Transverse colon (tissue), 4 donors: ENCODE results near the gene WASF2. TPM values are rescaled to one million over a fixed set of nuclear protein-coding genes. Genes with fewer than 3 reads are reported as not detected.

ENCODE experiments used
- DNase-seq: peaks from one replicate; pipeline ENCODE4 v3.0.0-alpha.2; 2019
- H3K27ac ChIP-seq, 4 donors: fragments of 200-600 bp; sonication (generic); 2 replicates each; pipeline ENCODE4 v1.5.1; 2016 to 2018; ENCODE audit warnings: inconsistent platforms in 4 of 4
- H3K27me3 ChIP-seq: fragments of 200-600 bp; sonication (generic); 2 replicates; pipeline ENCODE4 v1.5.1; 2017; ENCODE audit warnings: inconsistent platforms
- H3K36me3 ChIP-seq, 4 donors: fragments of 200-600 bp; sonication (generic); 2 replicates each; pipeline ENCODE4 v1.5.1; 2017 to 2019; ENCODE audit warnings: inconsistent platforms in 4 of 4
- H3K4me1 ChIP-seq, 4 donors: fragments of 200-600 bp; sonication (generic); 2 replicates each; pipeline ENCODE4 v1.5.1; 2017 to 2020; ENCODE audit warnings: inconsistent platforms in 4 of 4
- H3K4me3 ChIP-seq, 4 donors: fragments of 200-600 bp; sonication (generic); 1 replicate in 1 of 4; 2 replicates in 3 of 4; pipeline versions ENCODE4 v1.5.1 to v1.6.1; 2017 to 2019; ENCODE audit warnings: inconsistent platforms in 4 of 4
- H3K9me3 ChIP-seq, 2 donors: fragments of 200-600 bp; sonication (generic); 2 replicates each; pipeline ENCODE4 v1.5.1; 2017 to 2019; ENCODE audit warnings: inconsistent platforms in 2 of 2
- CTCF ChIP-seq, 5 experiments: fragments of 200-600 bp in 3 of 5; fragments of 450-650 bp in 2 of 5; sonication (generic) in 3 of 5; IDR thresholded peaks; 1 replicate in 2 of 5; 2 replicates in 3 of 5; pipeline ENCODE4 v1.5.1; 2016 to 2017; ENCODE audit warnings: antibody characterized with exemption in 5 of 5, inconsistent platforms in 3 of 5, mild to moderate bottlenecking in 2 of 5, moderate library complexity in 1 of 5
- EP300 ChIP-seq: sonication (generic); formaldehyde crosslinking; IDR thresholded peaks from one replicate; pipeline ENCODE4 v1.6.1; 2017; ENCODE audit warnings: antibody characterized with exemption, low read depth
- POLR2A ChIP-seq: fragments of 450-650 bp; IDR thresholded peaks from one replicate; pipeline ENCODE4 v1.6.1; 2016; ENCODE audit warnings: antibody characterized with exemption, mild to moderate bottlenecking, moderate library complexity
- POLR2AphosphoS5 ChIP-seq, 3 donors: sonication (generic); formaldehyde crosslinking; IDR thresholded peaks; one replicate each; pipeline ENCODE4 v1.6.1; 2016; ENCODE audit warnings: antibody characterized with exemption in 3 of 3
- WGBS, 2 donors: methylation state at CpG; one replicate each; pipeline ENCODE4 v1.1.5; 2018; ENCODE audit warnings: low coverage in 1 of 2; 5-methylcytosine and 5-hydroxymethylcytosine counted together
- in situ Hi-C, 4 donors: fragments of 200-750 bp; cut with MboI; loops; one replicate each; pipeline versions ENCODE4 v1.15.0 to v1.15.1; 2017; ENCODE audit warnings: low sequenced_read_pairs in 3 of 4, low pct_ligation_motif_present in 1 of 4, low pct_unique_long_range_greater_than_20kb in 1 of 4
- intact Hi-C: fragments of 100-400 bp; cut with DNase I; formaldehyde crosslinking; loops from one replicate; pipeline ENCODE4 v1.15.1; 2023; ENCODE audit warnings: low total_unique reads
- total RNA-seq, 4 donors: library from RNA; depleted of rRNA; stranded (reverse); fragments of >200 nt; gene quantifications; one replicate each; pipeline ENCODE4 v1.1.0, GENCODE V29; 2016

The WASF2 gene
- total RNA-seq, 4 donors from 2014 or later, result 34.6 to 114 (median 60.9) TPM

GRCh38 chr1:27428316-27429028 lies 61.5 kb downstream of the WASF2 start:
- H3K4me3 ChIP-seq, result peak overlapping the region in 1 of 4 donors; percentile 22
- intact Hi-C loops (no loop called here), in situ Hi-C loops (no loop called here)
- H3K36me3 ChIP-seq, result peaks cover 0 to 7% (median 0%) of the 10 kb centered on the region in 4 donors
- H3K27ac ChIP-seq, result peak overlapping the region; percentile 63 to 79 (median 74)
- 67 to 70% methylated on average over 14 to 17 of the region's 17 CpGs for WGBS, 2 donors
- no peak for DNase-seq
- TF ChIP-seq EP300, result no peak
- TF ChIP-seq POLR2A, result no peak
- peak in 1 of 3 donors; percentile 19 for TF ChIP-seq POLR2AphosphoS5 (IDR thresholded peaks at IDR 0.05)
- no peaks in the 10 kb centered on the region for H3K27me3 ChIP-seq
- H3K9me3 ChIP-seq, result no peaks in the 10 kb centered on the region
- H3K4me1 ChIP-seq, result peaks cover 40 to 75% (median 45%) of the 10 kb centered on the region in 4 donors

GRCh38 chr1:27427816-27428315 lies 62.1 kb downstream of the WASF2 start:
- Histone ChIP-seq H3K27ac (peak overlapping the region; percentile 63 to 79 (median 74)), H3K4me3 (peak overlapping the region in 1 of 4 donors; percentile 22), H3K4me1 (peaks cover 35 to 69% (median 43%) of the 10 kb centered on the region in 4 donors), H3K27me3 (no peaks in the 10 kb centered on the region), H3K9me3 (no peaks in the 10 kb centered on the region), H3K36me3 (peaks cover 0 to 7% (median 0%) of the 10 kb centered on the region in 4 donors)
- WGBS, 2 donors, result 78% methylated on average over 2 of the region's 2 CpGs; no CpG with 5 or more reads in 1 of the 2 donors
- DNase-seq, result no peak
- intact Hi-C loops, result no loop called here
- in situ Hi-C loops, result no loop called here
- TF ChIP-seq EP300, result no peak
- no peak for TF ChIP-seq POLR2AphosphoS5 (IDR thresholded peaks at IDR 0.05)
- TF ChIP-seq POLR2A, result no peak
- no peak for TF ChIP-seq CTCF (IDR thresholded peaks at IDR 0.05)

GRCh38 chr1:27427329-27427728 lies 62.6 kb downstream of the WASF2 start:
- intact Hi-C loops, result no loop called here
- H3K27ac ChIP-seq, result peak overlapping the region; percentile 63 to 79 (median 74)
- H3K27me3 ChIP-seq, result no peaks in the 10 kb centered on the region
- WGBS, 2 donors, result 62% methylated on average over 2 of the region's 2 CpGs; no CpG with 5 or more reads in 1 of the 2 donors
- peaks cover 34 to 69% (median 42%) of the 10 kb centered on the region in 4 donors for H3K4me1 ChIP-seq
- H3K36me3 ChIP-seq, result peaks cover 0 to 7% (median 0%) of the 10 kb centered on the region in 4 donors
- no peaks in the 10 kb centered on the region for H3K9me3 ChIP-seq
- TF ChIP-seq POLR2AphosphoS5 (IDR thresholded peaks at IDR 0.05) (peak in 1 of 3 donors; percentile 16), POLR2A (no peak)
- in situ Hi-C loops, result no loop called here
- H3K4me3 ChIP-seq, result no peak overlapping the region
- DNase-seq, result no peak

- intact Hi-C loops, result no loop called here
- in situ Hi-C loops, result no loop called here
- DNase-seq, result no peak
- no peak for TF ChIP-seq POLR2AphosphoS5 (IDR thresholded peaks at IDR 0.05)
- TF ChIP-seq EP300, result no peak
- no peak for TF ChIP-seq POLR2A
- TF ChIP-seq CTCF (IDR thresholded peaks at IDR 0.05), result no peak
- H3K27me3 ChIP-seq, result no peaks in the 10 kb centered on the region
- H3K36me3 ChIP-seq, result peaks cover 0 to 7% (median 1%) of the 10 kb centered on the region in 4 donors
- no peaks in the 10 kb centered on the region for H3K9me3 ChIP-seq
- no peak overlapping the region for H3K27ac ChIP-seq
- peaks cover 17 to 51% (median 23%) of the 10 kb centered on the region in 4 donors for H3K4me1 ChIP-seq
- H3K4me3 ChIP-seq, result no peak overlapping the region
- WGBS, 2 donors, result 92 to 100% methylated on average over 2 to 4 of the region's 4 CpGs
Measured at GRCh38 chr1:27423709-27424108, 66.3 kb downstream of the WASF2 start.
